H1 (cell line): ENCODE measurements around the gene BRMS1L. TPM values are rescaled to one million over a fixed set of nuclear protein-coding genes. Genes with fewer than 3 reads are reported as not detected.

Experiments
- CREB1 ChIP-seq: IDR thresholded peaks from 2 replicates; pipeline ENCODE4 v1.6.1; 2012; ENCODE audit warnings: inconsistent platforms
- EGR1 ChIP-seq: IDR thresholded peaks from 2 replicates; pipeline ENCODE4 v1.6.1; 2011; ENCODE audit warnings: low read depth, low read length, borderline replicate concordance
- EP300 ChIP-seq, 2 experiments: IDR thresholded peaks; 1 replicate in 1 of 2; 2 replicates in 1 of 2; pipeline ENCODE4 v1.6.1; 2011 to 2012; ENCODE audit warnings: low read depth in 2 of 2, low read length in 2 of 2, mild to moderate bottlenecking in 2 of 2, borderline replicate concordance in 1 of 2, inconsistent platforms in 1 of 2, moderate library complexity in 1 of 2
- HDAC2 ChIP-seq, 2 experiments: fragments of 300-600 bp in 1 of 2; sonication (generic) in 1 of 2; IDR thresholded peaks; 2 replicates each; pipeline ENCODE4 v1.6.1; 2011 to 2012; ENCODE audit warnings: low read depth in 2 of 2, low read length in 2 of 2, mild to moderate bottlenecking in 2 of 2, moderate library complexity in 2 of 2, borderline replicate concordance in 1 of 2, inconsistent platforms in 1 of 2
- POLR2A ChIP-seq, 2 experiments: IDR thresholded peaks; 1 replicate in 1 of 2; 2 replicates in 1 of 2; pipeline ENCODE4 v1.6.1; 2011; ENCODE audit warnings: low read depth in 2 of 2, low read length in 2 of 2, mild to moderate bottlenecking in 2 of 2; ENCODE audit errors: control extremely low read depth in 1 of 2
- SUZ12 ChIP-seq: fragments of 200-600 bp; sonication (generic); IDR thresholded peaks from 2 replicates; pipeline ENCODE4 v1.6.1; 2012; ENCODE audit warnings: mild to moderate bottlenecking, inconsistent platforms, low read length, moderate library complexity, mixed read lengths
- YY1 ChIP-seq: IDR thresholded peaks from 2 replicates; pipeline ENCODE4 v1.6.1; 2011; ENCODE audit warnings: low read depth, mild to moderate bottlenecking, low read length
- polyA plus RNA-seq, 7 experiments: library from polyadenylated mRNA; depleted of rRNA in 3 of 7; stranded (reverse) in 5 of 7; unstranded in 2 of 7; fragments of >200 nt in 5 of 7; fragments of 200-250 nt in 2 of 7; gene quantifications; 1 replicate in 5 of 7; 2 replicates in 1 of 7; 4 replicates in 1 of 7; pipeline versions ENCODE4 v1.2.1 to v1.2.3, GENCODE V29; 2011 to 2013; ENCODE audit warnings: missing spikeins in 2 of 7, mixed read lengths in 2 of 7
- total RNA-seq: library from RNA; stranded (reverse); fragmentation: NEBNext Ultra II Directional; extraction: Animal tissue kit (Norgen Biotek cat#: 25700); gene quantifications from 2 replicates; pipeline ENCODE4 v1.2.1, GENCODE V29; 2021
- TF ChIP-seq, protein P1 (sequence below): fragments of 300-600 bp; sonication (generic); IDR thresholded peaks from 2 replicates; pipeline ENCODE4 v1.7.1; 2012; ENCODE audit warnings: low read length, moderate library complexity, mild to moderate bottlenecking, inconsistent platforms; ENCODE audit not compliant: insufficient replicate concordance

Gene BRMS1L
- total and polyA plus RNA-seq, 2 of the 8 experiments (the other 6 are each of a cell fraction or from before 2014, with no cell fraction given): 4.4 to 10.9 TPM

DNA sequence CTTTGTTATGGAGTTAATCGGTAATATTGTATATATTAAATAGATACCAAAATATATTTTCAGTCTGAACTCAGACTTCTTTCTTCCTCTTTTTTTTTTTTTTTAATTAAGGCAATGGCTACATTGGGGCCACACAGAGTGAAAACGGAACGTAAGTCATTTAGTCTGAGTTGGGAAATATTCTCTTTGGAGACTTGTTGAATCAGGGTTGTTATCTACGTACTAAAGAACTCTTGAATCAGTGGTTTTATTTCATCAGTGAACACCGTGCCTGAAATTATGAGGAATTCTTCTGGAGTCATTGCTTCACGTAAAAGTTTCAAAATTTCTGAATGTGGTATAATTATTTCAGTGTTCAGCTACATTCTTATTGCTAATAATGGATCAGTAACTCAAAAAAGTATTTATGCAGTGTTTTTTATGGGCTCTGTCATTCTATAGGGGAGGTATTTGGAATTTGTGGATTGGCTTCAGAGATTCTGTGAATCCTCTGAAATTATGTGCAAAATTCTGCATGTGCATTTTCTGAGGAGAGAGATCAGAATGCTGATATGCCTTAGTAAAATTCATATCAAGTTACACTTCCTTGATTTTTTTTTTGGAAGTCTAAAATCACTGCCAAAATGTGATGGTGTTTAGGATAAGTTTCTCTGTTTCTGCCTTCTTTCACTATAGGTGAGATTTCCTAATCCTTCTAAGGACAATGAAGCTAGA, 39.6 kb downstream of the BRMS1L start (continued):
- TF ChIP-seq, protein P1, sequence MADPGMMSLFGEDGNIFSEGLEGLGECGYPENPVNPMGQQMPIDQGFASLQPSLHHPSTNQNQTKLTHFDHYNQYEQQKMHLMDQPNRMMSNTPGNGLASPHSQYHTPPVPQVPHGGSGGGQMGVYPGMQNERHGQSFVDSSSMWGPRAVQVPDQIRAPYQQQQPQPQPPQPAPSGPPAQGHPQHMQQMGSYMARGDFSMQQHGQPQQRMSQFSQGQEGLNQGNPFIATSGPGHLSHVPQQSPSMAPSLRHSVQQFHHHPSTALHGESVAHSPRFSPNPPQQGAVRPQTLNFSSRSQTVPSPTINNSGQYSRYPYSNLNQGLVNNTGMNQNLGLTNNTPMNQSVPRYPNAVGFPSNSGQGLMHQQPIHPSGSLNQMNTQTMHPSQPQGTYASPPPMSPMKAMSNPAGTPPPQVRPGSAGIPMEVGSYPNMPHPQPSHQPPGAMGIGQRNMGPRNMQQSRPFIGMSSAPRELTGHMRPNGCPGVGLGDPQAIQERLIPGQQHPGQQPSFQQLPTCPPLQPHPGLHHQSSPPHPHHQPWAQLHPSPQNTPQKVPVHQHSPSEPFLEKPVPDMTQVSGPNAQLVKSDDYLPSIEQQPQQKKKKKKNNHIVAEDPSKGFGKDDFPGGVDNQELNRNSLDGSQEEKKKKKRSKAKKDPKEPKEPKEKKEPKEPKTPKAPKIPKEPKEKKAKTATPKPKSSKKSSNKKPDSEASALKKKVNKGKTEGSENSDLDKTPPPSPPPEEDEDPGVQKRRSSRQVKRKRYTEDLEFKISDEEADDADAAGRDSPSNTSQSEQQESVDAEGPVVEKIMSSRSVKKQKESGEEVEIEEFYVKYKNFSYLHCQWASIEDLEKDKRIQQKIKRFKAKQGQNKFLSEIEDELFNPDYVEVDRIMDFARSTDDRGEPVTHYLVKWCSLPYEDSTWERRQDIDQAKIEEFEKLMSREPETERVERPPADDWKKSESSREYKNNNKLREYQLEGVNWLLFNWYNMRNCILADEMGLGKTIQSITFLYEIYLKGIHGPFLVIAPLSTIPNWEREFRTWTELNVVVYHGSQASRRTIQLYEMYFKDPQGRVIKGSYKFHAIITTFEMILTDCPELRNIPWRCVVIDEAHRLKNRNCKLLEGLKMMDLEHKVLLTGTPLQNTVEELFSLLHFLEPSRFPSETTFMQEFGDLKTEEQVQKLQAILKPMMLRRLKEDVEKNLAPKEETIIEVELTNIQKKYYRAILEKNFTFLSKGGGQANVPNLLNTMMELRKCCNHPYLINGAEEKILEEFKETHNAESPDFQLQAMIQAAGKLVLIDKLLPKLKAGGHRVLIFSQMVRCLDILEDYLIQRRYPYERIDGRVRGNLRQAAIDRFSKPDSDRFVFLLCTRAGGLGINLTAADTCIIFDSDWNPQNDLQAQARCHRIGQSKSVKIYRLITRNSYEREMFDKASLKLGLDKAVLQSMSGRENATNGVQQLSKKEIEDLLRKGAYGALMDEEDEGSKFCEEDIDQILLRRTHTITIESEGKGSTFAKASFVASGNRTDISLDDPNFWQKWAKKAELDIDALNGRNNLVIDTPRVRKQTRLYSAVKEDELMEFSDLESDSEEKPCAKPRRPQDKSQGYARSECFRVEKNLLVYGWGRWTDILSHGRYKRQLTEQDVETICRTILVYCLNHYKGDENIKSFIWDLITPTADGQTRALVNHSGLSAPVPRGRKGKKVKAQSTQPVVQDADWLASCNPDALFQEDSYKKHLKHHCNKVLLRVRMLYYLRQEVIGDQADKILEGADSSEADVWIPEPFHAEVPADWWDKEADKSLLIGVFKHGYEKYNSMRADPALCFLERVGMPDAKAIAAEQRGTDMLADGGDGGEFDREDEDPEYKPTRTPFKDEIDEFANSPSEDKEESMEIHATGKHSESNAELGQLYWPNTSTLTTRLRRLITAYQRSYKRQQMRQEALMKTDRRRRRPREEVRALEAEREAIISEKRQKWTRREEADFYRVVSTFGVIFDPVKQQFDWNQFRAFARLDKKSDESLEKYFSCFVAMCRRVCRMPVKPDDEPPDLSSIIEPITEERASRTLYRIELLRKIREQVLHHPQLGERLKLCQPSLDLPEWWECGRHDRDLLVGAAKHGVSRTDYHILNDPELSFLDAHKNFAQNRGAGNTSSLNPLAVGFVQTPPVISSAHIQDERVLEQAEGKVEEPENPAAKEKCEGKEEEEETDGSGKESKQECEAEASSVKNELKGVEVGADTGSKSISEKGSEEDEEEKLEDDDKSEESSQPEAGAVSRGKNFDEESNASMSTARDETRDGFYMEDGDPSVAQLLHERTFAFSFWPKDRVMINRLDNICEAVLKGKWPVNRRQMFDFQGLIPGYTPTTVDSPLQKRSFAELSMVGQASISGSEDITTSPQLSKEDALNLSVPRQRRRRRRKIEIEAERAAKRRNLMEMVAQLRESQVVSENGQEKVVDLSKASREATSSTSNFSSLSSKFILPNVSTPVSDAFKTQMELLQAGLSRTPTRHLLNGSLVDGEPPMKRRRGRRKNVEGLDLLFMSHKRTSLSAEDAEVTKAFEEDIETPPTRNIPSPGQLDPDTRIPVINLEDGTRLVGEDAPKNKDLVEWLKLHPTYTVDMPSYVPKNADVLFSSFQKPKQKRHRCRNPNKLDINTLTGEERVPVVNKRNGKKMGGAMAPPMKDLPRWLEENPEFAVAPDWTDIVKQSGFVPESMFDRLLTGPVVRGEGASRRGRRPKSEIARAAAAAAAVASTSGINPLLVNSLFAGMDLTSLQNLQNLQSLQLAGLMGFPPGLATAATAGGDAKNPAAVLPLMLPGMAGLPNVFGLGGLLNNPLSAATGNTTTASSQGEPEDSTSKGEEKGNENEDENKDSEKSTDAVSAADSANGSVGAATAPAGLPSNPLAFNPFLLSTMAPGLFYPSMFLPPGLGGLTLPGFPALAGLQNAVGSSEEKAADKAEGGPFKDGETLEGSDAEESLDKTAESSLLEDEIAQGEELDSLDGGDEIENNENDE: no peak
- TF ChIP-seq EP300 (IDR thresholded peaks at IDR 0.05; ENCODE audit: borderline replicate concordance in 1 of 2, low read depth in 2 of 2, low read length in 2 of 2): no peak
- TF ChIP-seq POLR2A (IDR thresholded peaks at IDR 0.05; ENCODE audit: control extremely low read depth in 1 of 2, low read depth in 2 of 2, low read length in 2 of 2): no peak
- no peak for TF ChIP-seq CREB1
- TF ChIP-seq HDAC2 (IDR thresholded peaks at IDR 0.05; ENCODE audit: borderline replicate concordance in 1 of 2, low read depth in 2 of 2, low read length in 2 of 2): no peak
- TF ChIP-seq SUZ12: no peak
- no peak for TF ChIP-seq EGR1
- TF ChIP-seq YY1: no peak
- TF ChIP-seq, all 59 proteins: peak for 0
